AG09309 (cell line): Measurements from ENCODE around the gene TMSB15B.
"Not testable (repeated sequence)": the region's sequence is repeated elsewhere in the genome, so short reads cannot be mapped to it uniquely, and the experiment has no call there.

Experiments used
- DNase-seq: peaks from one replicate; pipeline ENCODE4 v3.0.0-alpha.2; 2010; ENCODE audit warnings: low read depth
- H3K4me3 ChIP-seq: 2 replicates; pipeline ENCODE4 v1.5.1; 2011; ENCODE audit warnings: mild to moderate bottlenecking, low read depth, low read length, moderate library complexity; ENCODE audit not compliant: control insufficient read depth
- CTCF ChIP-seq: IDR thresholded peaks from 2 replicates; pipeline ENCODE4 v1.5.1; 2011; ENCODE audit warnings: mild to moderate bottlenecking, low read depth, low read length, inconsistent platforms; ENCODE audit not compliant: insufficient read depth, control insufficient read depth; ENCODE audit errors: missing control alignments

Gene TMSB15B

GRCh38 chrX:103999234-103999633 is 36.8 kb downstream of the TMSB15B start:
- no peak for TF ChIP-seq CTCF
- no peak for DNase-seq
- no peak overlapping the region for H3K4me3 ChIP-seq

- TF ChIP-seq CTCF = no peak
- H3K4me3 ChIP-seq = no peak overlapping the region
- DNase-seq = no peak
Measured at GRCh38 chrX:104008831-104009230, 46.4 kb downstream of the TMSB15B start.

- TF ChIP-seq CTCF = no peak
- no peak for DNase-seq
- no peak overlapping the region for H3K4me3 ChIP-seq
Measured at GRCh38 chrX:104013158-104013557, 50.7 kb downstream of the TMSB15B start.

GRCh38 chrX:104013606-104014005 is 51.2 kb downstream of the TMSB15B start, which contains the start of gene H2BW1:
Gene H2BW1 (minus strand): TSS chrX:104013708. CDS start chrX:104013576, 132 bp downstream.
- no peak for TF ChIP-seq CTCF
- no peak within 1 kb of the TSS for H3K4me3 ChIP-seq
- no peak for DNase-seq

GRCh38 chrX:104015576-104015975 is 53.1 kb downstream of the TMSB15B start:
- not testable (repeated sequence) for H3K4me3 ChIP-seq, DNase-seq
